COLO668 (cell line): Measurements from ENCODE around the gene RNF41.
"Not testable (repeated sequence)": the region's sequence is repeated elsewhere in the genome, so short reads cannot be mapped to it uniquely, and the experiment has no call there.

ENCODE experiments used
- DNase-seq: peaks from one replicate; lab custom pipeline; 2025; ENCODE audit not compliant: unreplicated experiment; lab: John Stamatoyannopoulos, UW

The RNF41 gene

GRCh38 chr12:56221757-56222530 is at the start of gene RNF41:
TSS of gene RNF41 (minus strand) at chr12:56221922. CDS start at chr12:56214047, 7,875 bp downstream.
- DNase-seq = peak; percentile 88

GRCh38 chr12:56271031-56271430 is 49.3 kb upstream of the RNF41 start:
- DNase-seq = no peak

GRCh38 chr12:56267443-56268071 is 45.8 kb upstream of the RNF41 start:
- DNase-seq = no peak

- peak; percentile 82 for DNase-seq
Observed at GRCh38 chr12:56266693-56267442, 45.1 kb upstream of the RNF41 start, which contains the start of gene COQ10A. TSS of gene COQ10A (plus strand) at chr12:56266942. CDS start at chr12:56267119, 177 bp downstream.

- not testable (repeated sequence) for DNase-seq
Observed at GRCh38 chr12:56266068-56266692, 44.5 kb upstream of the RNF41 start.

GRCh38 chr12:56262955-56263354 is 41.2 kb upstream of the RNF41 start:
- not testable (repeated sequence) for DNase-seq

- DNase-seq = no peak
Observed at GRCh38 chr12:56261503-56262232, 39.9 kb upstream of the RNF41 start.

GRCh38 chr12:56260921-56261320 is 39.2 kb upstream of the RNF41 start:
- no peak for DNase-seq

- DNase-seq = no peak
Observed at GRCh38 chr12:56260380-56260779, 38.7 kb upstream of the RNF41 start.

- DNase-seq = peak; percentile 17
Observed at GRCh38 chr12:56258820-56259183, 37.1 kb upstream of the RNF41 start.

- peak; percentile 84 for DNase-seq
Observed at GRCh38 chr12:56258068-56258819, 36.5 kb upstream of the RNF41 start, which contains the start of gene ANKRD52. TSS of gene ANKRD52 (minus strand) at chr12:56258384. CDS start at chr12:56258269, 115 bp downstream.

GRCh38 chr12:56257491-56258067 is 35.9 kb upstream of the RNF41 start:
- DNase-seq = peak; percentile 23

GRCh38 chr12:56257071-56257470 is 35.3 kb upstream of the RNF41 start:
- no peak for DNase-seq

GRCh38 chr12:56256326-56256960 is 34.7 kb upstream of the RNF41 start:
- no peak for DNase-seq

- DNase-seq = no peak
Observed at GRCh38 chr12:56255671-56256070, 33.9 kb upstream of the RNF41 start.

GRCh38 chr12:56253091-56253490 is 31.4 kb upstream of the RNF41 start:
- DNase-seq = no peak

- DNase-seq = no peak
Observed at GRCh38 chr12:56252649-56253048, 30.9 kb upstream of the RNF41 start.

GRCh38 chr12:56248711-56249110 is 27.0 kb upstream of the RNF41 start:
- DNase-seq = no peak

GRCh38 chr12:56247923-56248322 is 26.2 kb upstream of the RNF41 start:
- DNase-seq = no peak
